ENCODE measurements around the gene GAL3ST2. TPM values are rescaled to one million over a fixed set of nuclear protein-coding genes. Genes with fewer than 3 reads are reported as not detected.
"Not testable (repeated sequence)": the region's sequence is repeated elsewhere in the genome, so short reads cannot be mapped to it uniquely, and the experiment has no call there.

GAL3ST2 gene
- total RNA-seq, 1 experiment from 2014 or later = 6.8 TPM

GRCh38 chr2:241798631-241799521 is 22.3 kb downstream of the GAL3ST2 start:
- ChIA-PET POLR2A (no interaction called here), CTCF (no interaction called here)
- peak in 1 of 2 experiments; percentile 15 for DNase-seq
- H3K4me1 ChIP-seq = peaks cover 19% of the 10 kb centered on the region
- H3K36me3 ChIP-seq (ENCODE audit: control insufficient read depth, insufficient read depth, low read length) = no peaks in the 10 kb centered on the region
- H3K4me3 Mint-ChIP-seq (ENCODE audit: unreplicated experiment) = no peak overlapping the region
- no peaks in the 10 kb centered on the region for H3K27me3 ChIP-seq (replicated peaks; ENCODE audit: control insufficient read depth, insufficient read depth, low read length)
- H3K36me3 Mint-ChIP-seq (ENCODE audit: insufficient read depth, unreplicated experiment) = peaks cover 5% of the 10 kb centered on the region
- H3K27ac Mint-ChIP-seq (ENCODE audit: unreplicated experiment) = no peak overlapping the region
- H3K4me1 Mint-ChIP-seq (ENCODE audit: low read depth, unreplicated experiment) = peaks cover 18% of the 10 kb centered on the region
- intact Hi-C loops (cut with micrococcal nuclease; ENCODE audit: unreplicated experiment) = no loop called here
- BruUV-seq (replicated peaks) = no TSS peak
- no peak overlapping the region for H3K4me3 ChIP-seq (ENCODE audit: low read depth, low read length)
- H3K9me3 ChIP-seq = no peaks in the 10 kb centered on the region
- TF ChIP-seq CTCF (IDR thresholded peaks at IDR 0.05; ENCODE audit: insufficient read depth in 1 of 2, low read depth in 1 of 2, low read length in 1 of 2, severe bottlenecking in 1 of 2, unreplicated experiment in 1 of 2) = no peak
- H3K9me3 Mint-ChIP-seq (ENCODE audit: unreplicated experiment) = peaks cover under 1% of the 10 kb centered on the region
- H3K27me3 Mint-ChIP-seq (ENCODE audit: insufficient read depth, unreplicated experiment) = no peaks in the 10 kb centered on the region

GRCh38 chr2:241799522-241800197 is 23.0 kb downstream of the GAL3ST2 start:
- Mint-ChIP-seq H3K4me3 (ENCODE audit: unreplicated experiment) (no peak overlapping the region), H3K36me3 (ENCODE audit: insufficient read depth, unreplicated experiment) (peaks cover 5% of the 10 kb centered on the region), H3K4me1 (ENCODE audit: low read depth, unreplicated experiment) (peaks cover 18% of the 10 kb centered on the region), H3K27ac (ENCODE audit: unreplicated experiment) (no peak overlapping the region), H3K9me3 (ENCODE audit: unreplicated experiment) (no peaks in the 10 kb centered on the region), H3K27me3 (ENCODE audit: insufficient read depth, unreplicated experiment) (no peaks in the 10 kb centered on the region)
- DNase-seq = peak in 1 of 2 experiments; percentile 8
- ChIA-PET CTCF (no interaction called here), POLR2A (no interaction called here)
- H3K4me3 ChIP-seq (ENCODE audit: low read depth, low read length) = no peak overlapping the region
- intact Hi-C loops (cut with micrococcal nuclease; ENCODE audit: unreplicated experiment) = no loop called here
- H3K36me3 ChIP-seq (ENCODE audit: control insufficient read depth, insufficient read depth, low read length) = no peaks in the 10 kb centered on the region
- H3K4me1 ChIP-seq = peaks cover 16% of the 10 kb centered on the region
- H3K27me3 ChIP-seq (replicated peaks; ENCODE audit: control insufficient read depth, insufficient read depth, low read length) = no peaks in the 10 kb centered on the region
- no peaks in the 10 kb centered on the region for H3K9me3 ChIP-seq
- no peak for TF ChIP-seq CTCF (IDR thresholded peaks at IDR 0.05; ENCODE audit: insufficient read depth in 1 of 2, low read depth in 1 of 2, low read length in 1 of 2, severe bottlenecking in 1 of 2, unreplicated experiment in 1 of 2)
- no TSS peak for BruUV-seq (replicated peaks)

GRCh38 chr2:241800198-241800903 is 23.7 kb downstream of the GAL3ST2 start:
- POLR2A ChIA-PET; CTCF ChIA-PET; H3K4me3 ChIP-seq (ENCODE audit: low read depth, low read length); H3K4me3 Mint-ChIP-seq (ENCODE audit: unreplicated experiment); H3K27ac Mint-ChIP-seq (ENCODE audit: unreplicated experiment); H3K36me3 ChIP-seq (ENCODE audit: control insufficient read depth, insufficient read depth, low read length); intact Hi-C loops (cut with micrococcal nuclease; ENCODE audit: unreplicated experiment); H3K36me3 Mint-ChIP-seq (ENCODE audit: insufficient read depth, unreplicated experiment); H3K27me3 Mint-ChIP-seq (ENCODE audit: insufficient read depth, unreplicated experiment); H3K9me3 ChIP-seq; DNase-seq; H3K27me3 ChIP-seq (replicated peaks; ENCODE audit: control insufficient read depth, insufficient read depth, low read length); BruUV-seq (replicated peaks); H3K9me3 Mint-ChIP-seq (ENCODE audit: unreplicated experiment); H3K4me1 ChIP-seq: not testable (repeated sequence)
- peaks cover 13% of the 10 kb centered on the region for H3K4me1 Mint-ChIP-seq (ENCODE audit: low read depth, unreplicated experiment)

Measured in Caco-2 (cell line).